HCT116 (cell line): ENCODE measurements around the gene TMC8. TPM values are rescaled to one million over a fixed set of nuclear protein-coding genes. Genes with fewer than 3 reads are reported as not detected.

Experiments used
- ATAC-seq: fragments of 200-7000 bp; cut with Tn5 transposase; 2 replicates; pipeline ENCODE4 v1.9.1; 2020; ENCODE audit warnings: mild to moderate bottlenecking, moderate library complexity
- BruUV-seq: library from RNA; stranded (reverse); fragments of 400-500 nt; replicated peaks from 2 replicates; lab custom pipeline; 2021; lab: Mats Ljungman, UMichigan
- CTCF ChIA-PET: fragments of 300-600 bp; sonication (Branson Sonifier 250); formaldehyde crosslinking; loops from one replicate; lab custom pipeline; 2021; ENCODE audit warnings: antibody characterized with exemption; lab: Charles Lee
- POLR2A ChIA-PET: fragments of 300-600, 350-600 bp; sonication (Branson Sonifier 250); formaldehyde crosslinking; loops from one replicate; lab custom pipeline; 2021; ENCODE audit warnings: antibody characterized with exemption; lab: Charles Lee
- RAD21 ChIA-PET, 2 experiments: fragments of 300-600 bp; sonication (Branson Sonifier 250); formaldehyde crosslinking; loops; one replicate each; lab custom pipeline; 2023; ENCODE audit warnings: low total read pairs in 2 of 2; ENCODE audit not compliant: uncharacterized antibody in 2 of 2, unreplicated experiment in 2 of 2, low non-redundant PET in 1 of 2; lab: Charles Lee
- DNase-seq: peaks from one replicate; pipeline ENCODE4 v3.0.0-alpha.2; 2010; ENCODE audit warnings: low read depth, low spot score
- H2AFZ ChIP-seq: fragments of 200-600 bp; shearing (Covaris generic), sonication (generic); 2 replicates; pipeline ENCODE4 v1.6.1; 2017; ENCODE audit warnings: low read depth, mixed run types, mixed read lengths, antibody characterized with exemption, low read length; ENCODE audit not compliant: poor library complexity, severe bottlenecking
- H3K27ac ChIP-seq: 2 replicates; pipeline ENCODE4 v1.5.1; 2012; ENCODE audit warnings: low read depth, low read length
- H3K27me3 ChIP-seq: fragments of 200-600 bp; sonication (generic); 2 replicates; pipeline ENCODE4 v1.6.1; 2016; ENCODE audit warnings: mixed run types, low read length, mixed read lengths; ENCODE audit not compliant: insufficient read depth
- H3K36me3 ChIP-seq, 2 experiments: fragments of 200-500 bp in 1 of 2; fragments of 200-600 bp in 1 of 2; sonication (Bioruptor generic) in 1 of 2; sonication (generic) in 1 of 2; 2 replicates each; pipeline versions ENCODE4 v1.5.1 to v1.6.1; 2014 to 2016; ENCODE audit warnings: low read length in 2 of 2, inconsistent platforms in 1 of 2, mixed read lengths in 1 of 2, mixed run types in 1 of 2; ENCODE audit not compliant: insufficient read depth in 2 of 2, control insufficient read depth in 1 of 2
- H3K4me1 ChIP-seq, 2 experiments: fragments of 200-600 bp in 1 of 2; sonication (generic) in 1 of 2; 2 replicates each; pipeline versions ENCODE4 v1.5.1 to v1.6.1; 2012 to 2017; ENCODE audit warnings: low read length in 2 of 2, inconsistent platforms in 1 of 2, mild to moderate bottlenecking in 1 of 2, mixed read lengths in 1 of 2, mixed run types in 1 of 2, moderate library complexity in 1 of 2; ENCODE audit not compliant: insufficient read depth in 2 of 2, control insufficient read depth in 1 of 2
- H3K4me2 ChIP-seq: fragments of 200-600 bp; sonication (generic); 2 replicates; pipeline ENCODE4 v1.6.1; 2017; ENCODE audit warnings: mixed run types, low read length, mixed read lengths
- H3K4me3 ChIP-seq, 2 experiments: fragments of 200-600 bp in 1 of 2; sonication (generic) in 1 of 2; replicated peaks in 1 of 2; 2 replicates each; pipeline ENCODE4 v1.5.1; 2011 to 2016; ENCODE audit warnings: low read length in 2 of 2, control low read depth in 1 of 2, low read depth in 1 of 2, mild to moderate bottlenecking in 1 of 2, mixed read lengths in 1 of 2, mixed run types in 1 of 2
- H3K79me2 ChIP-seq: fragments of 200-600 bp; sonication (generic); 2 replicates; pipeline ENCODE4 v1.6.1; 2017; ENCODE audit warnings: mild to moderate bottlenecking, mixed run types, low read length, moderate library complexity, mixed read lengths; ENCODE audit not compliant: insufficient read depth
- H3K9ac ChIP-seq: fragments of 200-600 bp; sonication (generic); 2 replicates; pipeline ENCODE4 v1.6.1; 2016; ENCODE audit warnings: low read length, mixed read lengths
- H3K9me2 ChIP-seq: fragments of 200-600 bp; sonication (generic), shearing (Covaris generic); 2 replicates; pipeline ENCODE4 v1.6.1; 2017; ENCODE audit warnings: mixed run types, mild to moderate bottlenecking, moderate library complexity; ENCODE audit not compliant: insufficient read depth
- H3K9me3 ChIP-seq, 2 experiments: fragments of 200-500 bp in 1 of 2; fragments of 200-600 bp in 1 of 2; sonication (Bioruptor generic) in 1 of 2; sonication (generic) in 1 of 2; 2 replicates each; pipeline ENCODE4 v1.6.1; 2014 to 2017; ENCODE audit warnings: low read length in 2 of 2, mixed read lengths in 2 of 2, inconsistent platforms in 1 of 2, low read depth in 1 of 2, mild to moderate bottlenecking in 1 of 2, mixed run types in 1 of 2, moderate library complexity in 1 of 2; ENCODE audit not compliant: control insufficient read depth in 1 of 2, insufficient read depth in 1 of 2
- H4K20me1 ChIP-seq: fragments of 200-600 bp; sonication (generic), shearing (Covaris generic); 2 replicates; pipeline ENCODE4 v1.6.1; 2017; ENCODE audit warnings: mixed run types, mild to moderate bottlenecking, moderate library complexity; ENCODE audit not compliant: insufficient read depth
- CTCF ChIP-seq, 3 experiments: fragments of 200-600 bp in 1 of 3; sonication (generic) in 1 of 3; IDR thresholded peaks in 2 of 3; conservative IDR thresholded peaks in 1 of 3; 2 replicates each; pipeline ENCODE4 v1.5.1; 2012 to 2017; ENCODE audit warnings: low read depth in 2 of 3, low read length in 2 of 3, antibody characterized with exemption in 1 of 3, borderline replicate concordance in 1 of 3, control low read depth in 1 of 3, mild to moderate bottlenecking in 1 of 3, mixed read lengths in 1 of 3, mixed run types in 1 of 3, moderate library complexity in 1 of 3; ENCODE audit not compliant: insufficient read depth in 1 of 3
- YY1 ChIP-seq: IDR thresholded peaks from 2 replicates; pipeline ENCODE4 v1.6.1; 2011; ENCODE audit warnings: low read length, low read depth, moderate library complexity, mild to moderate bottlenecking; ENCODE audit not compliant: insufficient replicate concordance; ENCODE audit errors: extremely low read depth
- intact Hi-C: fragments of 100-400 bp; cut with micrococcal nuclease; formaldehyde crosslinking; loops from 2 replicates; pipeline ENCODE4 v1.10.0; 2022
- total RNA-seq: library from RNA; stranded (reverse); gene quantifications from one replicate; pipeline ENCODE4 v1.2.1, GENCODE V29; 2021; ENCODE audit not compliant: unreplicated experiment

The TMC8 gene
- total RNA-seq, 1 experiment from 2014 or later: 7.8 TPM

GRCh38 chr17:78137392-78138203, 7.0 kb downstream of the TMC8 start:
- Histone ChIP-seq H3K27ac (peak overlapping the region; percentile 75; the same call in 1 of the 2 replicates), H3K9me2 (no peaks in the 10 kb centered on the region), H3K27me3 (no peaks in the 10 kb centered on the region), H4K20me1 (no peaks in the 10 kb centered on the region), H3K4me1 (peaks cover 41 to 76% of the 10 kb centered on the region in 2 experiments), H3K36me3 (no peaks in the 10 kb centered on the region), H3K9me3 (no peaks in the 10 kb centered on the region), H3K9ac (no peak overlapping the region), H3K4me3 (no peak overlapping the region), H2AFZ (no peak overlapping the region), H3K79me2 (no peaks in the 10 kb centered on the region), H3K4me2 (peak overlapping the region; percentile 22; the same call in 1 of the 2 replicates)
- ChIA-PET POLR2A (interaction anchor here (4.1 kb wide), 1 partner anchor 9 kb away, joined by 35 read pairs; the partner anchor contains the start of genes TMC6 and TMC8), RAD21 (no interaction called here), CTCF (interaction anchor here (0.6 to 2.0 kb wide), 8 partner anchors 10 to 94 kb away, joined by 3 to 11 read pairs (median 5); partner anchors contain the start of genes AFMID, TK1 and TMC6)
- ATAC-seq (no peak), DNase-seq (no peak)
- peak in 2 of 3 experiments; percentile 96 to 99; a peak in 4 of 6 replicates for TF ChIP-seq CTCF (IDR thresholded peaks at IDR 0.05 in 2 of 3, conservative IDR thresholded peaks at IDR 0.05 in 1 of 3; ENCODE audit: borderline replicate concordance in 1 of 3, insufficient read depth in 1 of 3, low read depth in 2 of 3, low read length in 2 of 3)
- no peak for TF ChIP-seq YY1
- BruUV-seq: no TSS peak
- intact Hi-C loops: no loop called here
